GM18505 (cell line): ENCODE data around the gene FAM50A.
A peak's percentile ranks its signal among the peaks of the same experiment; 100 is the strongest.

Experiments
- ATAC-seq: cut with Tn5 transposase; IDR thresholded peaks from one replicate; pipeline ENCODE4 v1.9.1; 2021; ENCODE audit not compliant: unreplicated experiment
- POLR2A ChIP-seq: IDR thresholded peaks from 4 replicates; pipeline ENCODE4 v1.6.1; 2011; ENCODE audit warnings: borderline replicate concordance; ENCODE audit not compliant: insufficient read depth, insufficient read length; ENCODE audit errors: extremely low read depth

Gene FAM50A

GRCh38 chrX:154403192-154403591 is 40.7 kb upstream of the FAM50A start:
- ATAC-seq, result no peak
- TF ChIP-seq POLR2A, result no peak

- ATAC-seq, result no peak
- TF ChIP-seq POLR2A, result no peak
Observed at GRCh38 chrX:154403858-154404257, 40.1 kb upstream of the FAM50A start.

- no peak for TF ChIP-seq POLR2A
- ATAC-seq, result no peak
Observed at GRCh38 chrX:154404625-154405192, 39.2 kb upstream of the FAM50A start.

- no peak for ATAC-seq
- no peak for TF ChIP-seq POLR2A
Observed at GRCh38 chrX:154408659-154409221, 35.2 kb upstream of the FAM50A start.

- no peak for ATAC-seq
- TF ChIP-seq POLR2A, result peak; percentile 55
Observed at GRCh38 chrX:154409222-154409871, 34.6 kb upstream of the FAM50A start, which contains the start of gene DNASE1L1. Gene DNASE1L1, minus strand, starts transcription at chrX:154409254. Its CDS starts 3,686 bp downstream, at chrX:154405568.

GRCh38 chrX:154411981-154412340 is 32.0 kb upstream of the FAM50A start:
- peak; percentile 52 for ATAC-seq
- TF ChIP-seq POLR2A, result peak; percentile 52

- TF ChIP-seq POLR2A, result no peak
- ATAC-seq, result no peak
Observed at GRCh38 chrX:154412468-154412867, 31.5 kb upstream of the FAM50A start.

- no peak for TF ChIP-seq POLR2A
- no peak for ATAC-seq
Observed at GRCh38 chrX:154413142-154413541, 30.8 kb upstream of the FAM50A start.

- TF ChIP-seq POLR2A, result no peak
- ATAC-seq, result no peak
Observed at GRCh38 chrX:154417157-154417556, 26.8 kb upstream of the FAM50A start.

- no peak for TF ChIP-seq POLR2A
- ATAC-seq, result no peak
Observed at GRCh38 chrX:154419189-154419588, 24.8 kb upstream of the FAM50A start.

GRCh38 chrX:154419688-154420401 is 24.1 kb upstream of the FAM50A start:
- TF ChIP-seq POLR2A, result no peak
- ATAC-seq, result no peak

GRCh38 chrX:154420402-154420756 is 23.6 kb upstream of the FAM50A start:
- ATAC-seq, result no peak
- TF ChIP-seq POLR2A, result no peak

- no peak for TF ChIP-seq POLR2A
- ATAC-seq, result no peak
Observed at GRCh38 chrX:154426916-154427770, 16.8 kb upstream of the FAM50A start.
